Measurements from ENCODE around the gene EEF2. TPM values are rescaled to one million over a fixed set of nuclear protein-coding genes. Genes with fewer than 3 reads are reported as not detected.

Gene EEF2
- total RNA-seq: 1,974 TPM
- long read RNA-seq, transcript EEF2-201 (15 exons, 3,164 nt): major isoform, 1,767 of 2,183 reads
- long read RNA-seq, partial matches to known transcripts: 391 of 2,183 reads
- long read RNA-seq, other reads (novel, unspliced or antisense): 25 of 2,183 reads

DNA sequence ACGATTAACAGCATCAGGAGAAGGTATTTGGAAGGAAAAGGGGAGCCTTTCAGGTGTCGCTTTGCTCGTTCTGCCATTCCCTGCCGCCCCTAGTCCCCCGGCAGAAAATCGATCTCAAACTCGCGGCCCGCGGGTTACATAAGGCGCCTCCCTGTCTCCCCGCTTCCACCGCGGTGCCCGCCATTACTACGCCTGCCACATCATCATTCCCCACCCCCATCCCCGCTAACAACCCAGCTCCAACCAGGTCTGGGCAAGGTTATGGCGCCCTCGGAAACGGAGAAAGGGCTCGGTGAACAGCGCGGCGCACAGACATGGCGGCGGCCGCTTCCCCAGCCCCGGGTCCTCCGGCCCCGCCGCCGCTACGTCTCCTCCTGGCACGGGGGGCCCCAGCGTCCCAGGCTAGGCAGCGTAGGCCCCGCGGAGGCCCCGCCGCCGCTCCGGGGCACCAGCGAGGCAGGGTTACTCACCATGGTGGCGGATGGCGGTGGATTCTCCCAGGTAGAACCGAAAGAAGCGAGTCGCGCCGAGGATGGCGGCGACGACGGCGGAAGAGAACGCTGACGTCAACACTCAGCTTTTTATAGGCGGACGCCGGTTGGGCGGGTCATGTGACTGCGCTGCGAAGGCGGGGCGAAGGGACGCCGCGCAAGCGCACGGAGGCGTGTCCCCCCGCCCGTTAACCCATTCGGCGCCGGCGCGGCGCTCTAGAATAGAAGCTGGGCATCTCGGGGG is at the start of gene EEF2:
Gene EEF2 (minus strand): TSS at position 556 of the 735 bp plus-strand sequence. CDS start 83 bp downstream, at position 473.
- peak; percentile 79 for ATAC-seq (ENCODE audit: poor library complexity)
- intact Hi-C loops (cut with DNase I): loop anchor here (5.0 kb wide), 1 partner anchor 222 kb away; no protein-coding TSS in a partner anchor
- DNase-seq: peak; percentile 93

DNA sequence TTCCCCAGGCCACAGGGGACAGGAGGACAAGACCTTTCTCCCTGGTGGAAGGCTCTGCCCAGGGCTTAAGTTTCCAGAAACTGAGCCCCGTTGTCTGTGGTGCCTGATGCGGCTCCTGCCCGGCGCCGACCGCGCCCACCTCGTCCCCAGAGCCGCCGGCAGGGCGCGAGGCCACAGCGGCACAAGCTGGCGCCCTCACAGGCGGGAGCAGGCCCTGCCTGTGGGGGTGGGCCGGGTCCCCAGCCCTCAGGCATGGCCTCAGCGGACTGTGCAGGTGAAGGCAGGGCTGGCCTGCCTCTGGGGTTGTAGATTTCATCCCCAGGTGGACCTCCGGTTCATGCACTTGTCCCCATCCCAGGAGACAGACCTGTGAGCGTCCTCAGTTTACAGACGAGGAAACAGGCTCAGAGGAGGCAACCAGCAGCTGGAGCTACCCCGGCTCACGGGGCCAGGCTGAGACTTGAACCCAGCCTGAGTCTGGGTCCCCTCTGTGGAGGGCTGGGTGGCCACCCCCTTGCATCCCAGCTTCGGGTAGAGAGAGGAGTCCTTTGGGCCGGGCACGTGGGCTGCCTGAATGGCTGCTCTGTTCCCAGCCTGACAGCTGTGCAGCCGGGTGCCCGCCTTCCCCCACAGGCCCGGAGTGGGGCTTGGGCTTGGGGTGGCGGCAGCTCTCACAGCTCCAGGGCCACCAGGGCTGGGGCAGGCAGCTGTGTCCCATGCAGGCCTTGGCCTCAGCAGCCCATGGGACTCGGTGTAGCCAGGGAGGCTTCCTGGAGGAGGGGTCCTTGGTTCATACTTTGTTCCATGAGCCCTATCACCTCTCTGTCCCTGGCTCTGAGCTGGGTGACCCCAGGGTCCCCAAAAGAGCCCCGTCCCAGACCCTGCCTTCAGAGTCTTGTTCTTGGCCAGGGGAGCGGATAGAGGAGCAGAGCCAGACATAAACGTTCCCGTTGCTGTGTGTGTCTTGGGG is 49.1 kb upstream of the EEF2 start:
- DNase-seq (no peak), ATAC-seq (ENCODE audit: poor library complexity) (no peak)
- intact Hi-C loops (cut with DNase I): no loop called here

DNA sequence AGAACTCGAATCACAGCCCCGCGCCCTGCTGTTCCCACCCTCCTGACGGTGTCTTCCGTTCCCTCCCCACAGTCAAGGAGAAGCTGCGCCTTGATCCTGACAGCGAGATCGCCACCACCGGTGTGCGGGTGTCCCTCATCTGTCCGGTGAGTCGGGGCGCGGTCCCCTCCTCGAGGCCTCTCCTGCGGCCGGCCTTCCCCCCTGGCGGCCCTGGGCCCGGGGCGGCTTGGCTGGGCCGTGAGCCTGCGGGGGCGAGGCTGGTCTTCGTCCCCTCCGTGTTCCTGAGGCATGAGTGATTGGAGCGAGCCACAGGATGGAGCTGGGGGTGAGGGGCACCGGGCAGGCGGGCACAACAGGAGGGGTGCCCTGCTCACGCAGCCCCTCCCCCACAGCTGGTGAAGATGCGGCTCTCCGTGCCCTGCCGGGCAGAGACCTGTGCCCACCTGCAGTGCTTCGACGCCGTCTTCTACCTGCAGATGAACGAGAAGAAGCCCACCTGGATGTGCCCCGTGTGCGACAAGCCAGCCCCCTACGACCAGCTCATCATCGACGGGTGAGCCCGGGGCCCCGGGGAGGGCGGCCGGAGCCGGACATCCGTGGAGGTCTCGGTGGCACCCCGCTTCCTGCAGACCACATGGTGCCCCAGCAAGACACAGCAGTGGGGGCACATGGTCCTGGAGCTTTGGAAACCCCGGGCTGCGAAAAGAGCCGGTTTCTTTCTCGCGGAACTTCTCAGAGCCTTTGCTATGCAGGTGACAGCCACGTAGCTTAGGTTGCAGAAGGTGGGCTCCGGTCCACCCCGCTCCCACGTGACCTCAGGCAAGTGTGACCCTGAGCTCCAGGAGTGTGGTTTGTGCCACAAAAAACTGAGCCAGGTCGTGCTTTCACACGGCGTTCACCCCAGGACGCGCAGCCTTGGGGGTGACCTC is 48.0 kb upstream of the EEF2 start:
- ATAC-seq (ENCODE audit: poor library complexity) (no peak), DNase-seq (no peak)
- intact Hi-C loops (cut with DNase I): no loop called here

DNA sequence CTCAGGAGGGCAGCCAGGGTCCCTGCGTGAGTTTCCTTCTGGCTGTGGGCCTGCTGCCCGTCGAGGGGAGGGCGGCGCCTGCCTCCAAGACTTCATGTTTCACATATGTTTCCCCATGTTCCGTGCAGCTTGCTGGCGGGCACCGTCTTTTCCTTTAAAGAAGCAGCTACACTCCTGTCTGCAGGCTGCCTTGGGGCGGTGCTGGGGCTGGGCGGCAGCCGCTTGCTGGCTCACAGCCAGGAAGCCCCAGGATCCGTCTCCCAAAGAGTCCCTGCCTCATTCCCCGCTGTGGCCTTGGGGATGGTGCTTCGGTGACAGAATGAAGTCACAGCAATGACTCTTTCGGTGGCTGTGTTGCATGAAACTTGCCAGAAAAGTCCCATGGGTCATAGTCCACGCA is 47.2 kb upstream of the EEF2 start:
- no peak for ATAC-seq (ENCODE audit: poor library complexity)
- intact Hi-C loops (cut with DNase I): no loop called here
- DNase-seq: no peak

DNA sequence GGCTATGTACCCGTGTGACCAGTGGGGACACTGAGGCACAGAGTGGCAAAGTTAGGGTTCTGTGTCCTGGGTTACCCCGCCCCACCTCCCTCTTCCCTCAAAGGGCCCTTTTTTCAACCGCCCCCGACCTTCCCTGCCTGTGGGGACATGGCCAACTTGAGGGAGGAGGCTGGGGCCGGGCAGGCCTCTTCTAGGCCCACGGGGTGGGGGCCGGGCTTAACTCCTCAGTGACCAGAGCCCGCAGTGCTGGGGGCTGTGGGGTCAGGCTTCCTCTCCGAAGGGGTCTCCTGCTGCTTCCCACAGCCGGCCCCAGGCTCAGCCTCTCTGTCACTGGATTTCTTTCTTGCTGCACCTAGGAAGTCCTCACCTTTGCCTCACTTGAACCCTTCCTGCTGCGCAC is 46.2 kb upstream of the EEF2 start:
- DNase-seq: no peak
- intact Hi-C loops (cut with DNase I): no loop called here

DNA sequence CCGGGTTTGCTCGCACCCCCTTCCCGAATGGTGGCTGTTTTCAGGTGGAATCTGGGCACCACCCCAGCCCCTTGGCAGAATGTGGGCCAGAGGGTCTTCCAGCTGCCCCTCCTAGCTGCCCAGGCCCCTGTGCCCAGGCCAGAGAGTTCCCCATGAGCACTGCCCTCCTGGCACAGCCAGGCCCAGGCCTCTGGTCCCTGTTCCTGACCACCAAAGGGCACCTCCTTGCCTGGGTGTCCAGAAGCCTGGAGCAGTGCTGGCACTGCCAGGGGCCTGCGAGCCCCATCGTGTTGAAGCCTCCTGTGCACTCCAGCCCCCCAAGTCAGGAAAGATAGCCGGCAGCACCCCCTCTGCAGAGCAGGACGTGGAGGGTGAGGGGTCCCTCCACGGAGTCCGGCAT is 45.7 kb upstream of the EEF2 start:
- no peak for ATAC-seq (ENCODE audit: poor library complexity)
- no peak for DNase-seq
- intact Hi-C loops (cut with DNase I): no loop called here

More for the DNA sequence above, 46.2 kb upstream of the EEF2 start:
- ATAC-seq (ENCODE audit: poor library complexity): no peak

DNA sequence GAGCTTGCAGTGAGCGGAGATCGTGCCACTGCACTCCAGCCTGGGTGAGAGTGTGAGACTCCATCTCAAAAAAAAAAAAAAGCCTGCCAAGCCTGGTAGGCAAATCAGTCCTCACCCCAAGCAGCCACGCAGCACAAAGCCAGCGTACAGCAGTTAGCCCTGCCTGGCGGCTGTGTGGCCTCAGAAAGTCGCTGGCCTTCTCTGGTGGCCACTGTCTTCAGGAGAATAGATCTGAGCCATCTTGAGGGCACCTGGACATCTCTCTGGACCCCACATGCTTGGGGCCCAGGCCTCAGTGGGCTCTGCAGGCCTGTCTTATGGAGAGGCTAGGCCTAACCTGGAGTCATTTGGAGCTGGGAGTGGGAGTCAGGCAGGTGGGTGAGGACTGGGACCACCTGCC is 45.3 kb upstream of the EEF2 start:
- ATAC-seq (ENCODE audit: poor library complexity): no peak
- intact Hi-C loops (cut with DNase I): no loop called here

DNA sequence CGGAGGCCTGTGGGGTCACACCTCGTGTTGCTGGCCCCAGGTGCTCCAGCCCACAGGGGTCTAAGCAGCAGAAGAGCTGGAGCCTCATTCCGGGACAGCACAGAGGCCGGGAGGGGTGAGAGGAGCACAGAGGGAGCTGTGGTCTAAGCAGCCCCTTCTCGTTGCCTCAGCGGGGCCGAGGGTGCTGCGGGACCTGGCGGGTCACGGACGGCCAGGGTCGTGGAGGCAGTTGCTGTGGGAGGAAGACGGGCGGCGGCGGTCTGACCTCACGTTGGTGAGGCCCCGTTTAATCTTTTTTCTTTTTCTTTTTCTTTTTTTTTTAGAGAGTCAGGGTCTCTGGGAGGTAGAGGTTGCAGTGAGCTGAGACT is 44.0 kb upstream of the EEF2 start:
- ATAC-seq (ENCODE audit: poor library complexity) (no peak), DNase-seq (no peak)
- intact Hi-C loops (cut with DNase I): no loop called here

More for the DNA sequence above, 45.3 kb upstream of the EEF2 start:
- DNase-seq: no peak

DNA sequence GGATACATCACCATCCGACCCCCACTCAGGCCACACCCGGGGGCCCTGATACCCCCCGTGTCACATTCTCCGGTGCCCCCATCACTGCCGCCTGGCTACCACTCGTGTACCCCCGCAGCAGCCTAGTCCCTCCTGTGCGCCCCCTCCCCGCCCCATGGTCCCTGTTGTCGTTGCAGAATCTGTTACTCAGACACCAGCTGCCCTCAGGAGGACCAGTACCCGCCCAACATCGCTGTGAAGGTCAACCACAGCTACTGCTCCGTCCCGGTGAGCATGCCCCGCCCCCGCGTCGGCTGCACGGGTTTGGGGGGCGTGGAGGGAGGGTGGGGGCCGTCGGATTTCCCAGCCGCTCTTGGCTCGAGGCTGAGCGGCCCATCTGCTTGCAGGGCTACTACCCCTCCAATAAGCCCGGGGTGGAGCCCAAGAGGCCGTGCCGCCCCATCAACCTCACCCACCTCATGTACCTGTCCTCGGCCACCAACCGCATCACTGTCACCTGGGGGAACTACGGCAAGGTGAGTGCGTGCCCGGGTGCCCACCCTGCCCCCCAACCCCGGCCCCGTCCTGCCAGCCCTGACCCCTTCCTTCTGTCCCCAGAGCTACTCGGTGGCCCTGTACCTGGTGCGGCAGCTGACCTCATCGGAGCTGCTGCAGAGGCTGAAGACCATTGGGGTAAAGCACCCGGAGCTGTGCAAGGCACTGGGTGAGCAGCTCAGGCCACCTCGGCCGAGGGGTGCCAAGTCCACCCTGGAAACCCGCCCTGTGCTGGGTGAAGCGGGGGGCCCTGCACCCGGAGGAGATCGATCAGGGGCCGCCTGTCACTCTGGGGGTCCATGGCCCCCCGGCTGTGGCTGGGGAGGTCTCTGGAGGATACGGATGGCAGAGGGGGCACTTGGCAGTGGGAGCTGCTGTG is 43.3 kb upstream of the EEF2 start:
- intact Hi-C loops (cut with DNase I): no loop called here
- no peak for ATAC-seq (ENCODE audit: poor library complexity)
- no peak for DNase-seq

DNA sequence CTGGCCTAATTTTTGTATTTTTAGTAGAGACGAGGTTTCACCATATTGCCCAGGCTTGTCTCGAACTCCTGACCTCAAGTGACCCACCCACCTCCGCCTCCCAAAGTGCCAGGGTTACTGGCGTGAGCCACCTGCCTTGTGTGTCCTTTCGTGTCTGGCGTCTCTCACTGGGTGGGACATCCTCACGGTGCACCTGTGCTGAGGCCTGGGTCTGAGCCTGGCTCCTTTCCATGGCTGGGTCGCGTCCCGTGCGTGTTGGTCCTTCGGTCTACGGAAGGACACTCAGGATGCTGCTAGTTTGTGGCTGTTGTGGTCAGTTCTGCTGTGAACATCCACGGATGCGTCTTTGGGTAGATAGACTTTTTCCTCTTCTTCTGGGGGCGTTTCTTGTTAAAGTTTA is 41.9 kb upstream of the EEF2 start:
- intact Hi-C loops (cut with DNase I): no loop called here
- DNase-seq (no peak), ATAC-seq (ENCODE audit: poor library complexity) (no peak)

DNA sequence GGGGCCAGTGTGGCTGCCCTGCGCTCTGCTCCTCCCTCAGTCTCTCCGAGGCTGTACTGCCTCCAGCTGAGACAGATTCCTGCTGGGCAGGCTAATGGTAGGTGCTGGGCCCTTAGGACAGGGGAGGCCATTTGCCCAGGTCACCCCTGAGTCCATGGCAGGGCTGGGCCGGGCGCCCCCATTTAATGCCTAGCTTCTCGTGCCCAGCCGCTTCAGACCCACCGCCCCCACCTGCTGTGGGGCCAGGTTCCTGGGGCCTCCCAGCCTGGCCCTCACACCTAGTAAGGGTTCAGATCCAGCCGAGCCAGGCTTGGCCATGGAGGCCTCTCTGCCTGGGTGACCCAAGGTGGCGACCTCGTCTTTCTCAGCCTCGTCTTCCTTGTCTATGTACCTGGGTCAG is 40.1 kb upstream of the EEF2 start:
- DNase-seq (no peak), ATAC-seq (ENCODE audit: poor library complexity) (no peak)
- intact Hi-C loops (cut with DNase I): no loop called here

DNA sequence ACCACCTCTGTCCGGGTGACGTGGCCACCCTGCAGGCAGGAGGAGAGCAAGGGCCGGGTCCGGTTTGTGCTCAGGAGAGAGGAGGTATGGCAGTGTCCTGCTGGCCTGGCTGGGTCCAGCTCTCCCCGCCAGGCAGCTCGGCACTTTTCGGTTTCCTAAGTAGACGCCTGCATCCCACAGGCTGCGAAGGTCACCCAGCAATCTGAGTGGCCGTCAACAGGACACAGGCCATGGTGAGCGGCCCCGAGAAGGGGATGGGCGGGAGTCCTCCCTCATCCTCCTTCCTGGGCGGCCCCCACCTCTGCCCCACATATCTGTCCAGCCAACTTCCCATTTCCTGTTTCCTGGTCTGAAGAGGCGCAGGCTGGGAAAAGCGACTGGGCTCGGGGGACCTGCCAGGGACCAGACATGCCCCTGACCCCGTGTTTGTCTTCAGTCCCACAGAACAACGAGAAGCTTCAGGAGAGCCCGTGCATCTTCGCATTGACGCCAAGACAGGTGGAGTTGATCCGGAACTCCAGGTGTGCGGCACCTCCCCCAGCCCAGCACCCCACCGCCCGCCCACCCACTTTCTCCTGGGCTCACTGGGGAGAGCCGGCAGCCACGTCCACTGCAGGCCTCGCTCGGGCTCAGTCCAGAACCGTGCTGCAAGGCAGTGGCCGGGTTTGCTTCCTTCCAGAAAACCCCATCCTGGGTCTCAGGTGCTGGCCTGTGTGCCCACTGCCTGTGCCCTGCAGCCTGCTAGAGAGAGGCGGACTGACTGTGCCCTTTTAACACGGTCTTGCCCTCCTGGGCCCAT is 38.5 kb upstream of the EEF2 start:
- intact Hi-C loops (cut with DNase I): no loop called here
- ATAC-seq (ENCODE audit: poor library complexity) (peak; percentile 31), DNase-seq (peak; percentile 57)

DNA sequence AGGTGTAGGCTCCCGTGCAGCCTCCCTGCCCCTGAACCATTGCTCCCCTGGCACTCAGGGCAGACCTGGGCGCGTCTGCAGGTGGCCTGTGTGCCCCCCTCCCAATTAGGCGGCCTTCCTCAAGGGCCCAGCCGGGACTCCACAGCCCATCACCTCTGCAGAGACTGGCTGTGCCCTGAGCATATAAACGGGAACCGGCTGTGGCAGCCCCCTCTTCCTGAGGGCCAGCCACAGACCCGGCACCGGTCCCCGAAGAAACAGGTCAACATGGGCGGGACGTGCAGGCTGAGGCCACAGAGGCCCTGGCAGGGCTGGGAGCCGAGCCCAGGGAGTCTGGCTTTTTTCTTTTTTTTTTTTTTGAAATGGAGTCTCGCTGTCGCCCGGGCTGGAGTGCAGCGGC is 34.3 kb upstream of the EEF2 start:
- intact Hi-C loops (cut with DNase I): loop anchor here (5.0 kb wide), 1 partner anchor 43 kb away; no protein-coding TSS in a partner anchor
- ATAC-seq (ENCODE audit: poor library complexity) (no peak), DNase-seq (no peak)

DNA sequence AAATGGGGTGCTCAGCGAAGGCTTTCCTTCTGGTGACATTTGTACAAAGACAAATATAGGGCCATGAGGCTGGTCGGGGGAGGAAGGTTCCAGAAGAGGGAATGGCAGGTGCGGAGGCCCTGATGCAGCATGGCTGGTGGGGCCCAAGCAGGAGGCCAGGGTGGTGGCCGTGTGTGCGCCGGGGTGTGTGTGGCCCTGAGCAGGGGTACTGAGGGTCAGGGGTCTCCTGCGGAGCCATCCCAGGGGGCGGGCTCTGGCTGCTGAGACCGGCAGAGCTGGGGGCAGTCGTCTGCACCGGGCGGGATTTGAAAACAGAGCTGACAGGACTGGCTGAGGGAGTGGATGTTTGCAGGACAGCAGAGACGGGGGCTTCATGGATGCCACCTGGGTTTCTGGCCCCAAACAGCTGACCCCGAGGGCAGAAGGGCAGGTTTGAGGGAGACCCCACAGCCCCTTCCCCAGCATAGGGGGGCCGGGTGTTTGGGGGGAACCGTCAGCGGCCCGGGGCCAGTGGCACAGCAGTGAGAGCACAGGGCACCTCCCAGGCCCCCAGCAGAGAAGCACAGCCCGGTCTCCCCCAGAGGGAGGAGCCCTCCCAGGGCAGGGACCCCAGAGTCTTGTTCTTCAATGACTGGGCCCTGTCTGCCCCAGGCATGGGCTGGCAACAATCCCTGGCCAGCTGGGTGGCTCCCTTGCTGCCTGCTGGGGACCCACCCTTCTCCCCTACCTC is 33.7 kb upstream of the EEF2 start:
- ATAC-seq (ENCODE audit: poor library complexity) (no peak), DNase-seq (no peak)
- intact Hi-C loops (cut with DNase I): loop anchor here (5.0 kb wide), 1 partner anchor 43 kb away; no protein-coding TSS in a partner anchor

DNA sequence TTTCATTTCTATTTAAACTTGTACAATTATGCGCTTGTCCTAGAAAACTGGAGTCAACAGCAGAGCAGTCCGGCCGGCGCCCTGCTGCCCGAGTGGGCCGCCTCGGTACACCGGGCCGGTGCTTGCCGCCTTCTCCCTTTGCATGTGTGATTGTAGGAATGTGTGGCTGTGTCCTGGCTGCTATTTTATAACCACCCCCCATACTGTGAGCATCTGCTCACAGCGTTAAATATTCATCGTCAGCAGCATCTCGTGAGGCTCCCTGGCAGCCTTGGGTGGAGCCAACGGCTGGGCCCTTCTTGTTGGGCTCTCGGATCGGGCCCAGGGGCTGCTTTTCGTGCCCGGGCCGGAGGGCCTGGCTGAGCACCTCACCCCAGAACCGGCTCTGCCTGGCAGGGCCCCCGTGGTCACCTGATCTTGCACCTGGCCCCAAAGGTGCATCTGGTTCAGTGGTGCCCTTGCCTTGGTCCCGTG is 32.9 kb upstream of the EEF2 start:
- DNase-seq (no peak), ATAC-seq (ENCODE audit: poor library complexity) (no peak)
- intact Hi-C loops (cut with DNase I): loop anchor here (5.0 kb wide), 1 partner anchor 44 kb away; no protein-coding TSS in a partner anchor

All from Right ventricle myocardium superior (tissue), 1 donor.